ENCODE measurements around the gene ESRRB.

DNA sequence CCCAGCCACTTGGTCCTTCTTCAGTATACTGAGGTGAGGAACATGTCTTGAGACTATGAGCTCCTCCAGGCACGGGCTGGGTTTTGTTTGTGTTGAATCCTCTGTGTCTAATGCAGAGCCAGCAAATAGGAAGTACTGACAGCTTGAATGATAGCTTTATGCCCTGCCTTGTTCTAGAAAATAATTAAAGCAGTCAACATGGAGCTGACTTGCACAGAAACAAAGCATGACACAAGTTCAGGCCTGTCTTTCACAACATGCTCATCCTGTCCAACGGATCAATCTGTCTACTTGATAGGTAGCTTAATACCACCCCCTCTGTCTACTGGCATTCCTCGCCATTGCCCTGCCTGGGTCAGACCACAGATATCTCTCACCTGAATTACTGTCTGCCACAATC, 140.9 kb downstream of the ESRRB start:
- TF ChIP-seq, protein P1, sequence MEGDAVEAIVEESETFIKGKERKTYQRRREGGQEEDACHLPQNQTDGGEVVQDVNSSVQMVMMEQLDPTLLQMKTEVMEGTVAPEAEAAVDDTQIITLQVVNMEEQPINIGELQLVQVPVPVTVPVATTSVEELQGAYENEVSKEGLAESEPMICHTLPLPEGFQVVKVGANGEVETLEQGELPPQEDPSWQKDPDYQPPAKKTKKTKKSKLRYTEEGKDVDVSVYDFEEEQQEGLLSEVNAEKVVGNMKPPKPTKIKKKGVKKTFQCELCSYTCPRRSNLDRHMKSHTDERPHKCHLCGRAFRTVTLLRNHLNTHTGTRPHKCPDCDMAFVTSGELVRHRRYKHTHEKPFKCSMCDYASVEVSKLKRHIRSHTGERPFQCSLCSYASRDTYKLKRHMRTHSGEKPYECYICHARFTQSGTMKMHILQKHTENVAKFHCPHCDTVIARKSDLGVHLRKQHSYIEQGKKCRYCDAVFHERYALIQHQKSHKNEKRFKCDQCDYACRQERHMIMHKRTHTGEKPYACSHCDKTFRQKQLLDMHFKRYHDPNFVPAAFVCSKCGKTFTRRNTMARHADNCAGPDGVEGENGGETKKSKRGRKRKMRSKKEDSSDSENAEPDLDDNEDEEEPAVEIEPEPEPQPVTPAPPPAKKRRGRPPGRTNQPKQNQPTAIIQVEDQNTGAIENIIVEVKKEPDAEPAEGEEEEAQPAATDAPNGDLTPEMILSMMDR (tag by site-specific recombination; IDR thresholded peaks at IDR 0.05): no peak
- TF ChIP-seq ZNF274 (IDR thresholded peaks at IDR 0.05; ENCODE audit: low read length) (no peak), ZNF274 (tag by site-specific recombination; IDR thresholded peaks at IDR 0.05; ENCODE audit: borderline replicate concordance) (no peak), ZBTB17 (tag by site-specific recombination; IDR thresholded peaks at IDR 0.05) (no peak), ZBTB20 (tag by site-specific recombination; IDR thresholded peaks at IDR 0.05) (no peak), ZNF423 (tag by site-specific recombination; IDR thresholded peaks at IDR 0.05) (no peak), ZNF610 (tag by site-specific recombination; IDR thresholded peaks at IDR 0.05; ENCODE audit: borderline replicate concordance) (no peak), TCF7L2 (IDR thresholded peaks at IDR 0.05; ENCODE audit: borderline replicate concordance, low read depth, low read length) (no peak), OSR2 (tag by site-specific recombination; IDR thresholded peaks at IDR 0.05) (no peak), ZNF843 (tag by site-specific recombination; IDR thresholded peaks at IDR 0.05) (no peak), ZNF302 (tag by site-specific recombination; IDR thresholded peaks at IDR 0.05; ENCODE audit: low read depth) (no peak)
- TF ChIP-seq, protein P2, sequence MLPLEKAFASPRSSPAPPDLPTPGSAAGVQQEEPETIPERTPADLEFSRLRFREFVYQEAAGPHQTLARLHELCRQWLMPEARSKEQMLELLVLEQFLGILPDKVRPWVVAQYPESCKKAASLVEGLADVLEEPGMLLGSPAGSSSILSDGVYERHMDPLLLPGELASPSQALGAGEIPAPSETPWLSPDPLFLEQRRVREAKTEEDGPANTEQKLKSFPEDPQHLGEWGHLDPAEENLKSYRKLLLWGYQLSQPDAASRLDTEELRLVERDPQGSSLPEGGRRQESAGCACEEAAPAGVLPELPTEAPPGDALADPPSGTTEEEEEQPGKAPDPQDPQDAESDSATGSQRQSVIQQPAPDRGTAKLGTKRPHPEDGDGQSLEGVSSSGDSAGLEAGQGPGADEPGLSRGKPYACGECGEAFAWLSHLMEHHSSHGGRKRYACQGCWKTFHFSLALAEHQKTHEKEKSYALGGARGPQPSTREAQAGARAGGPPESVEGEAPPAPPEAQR (tag by site-specific recombination; IDR thresholded peaks at IDR 0.05): no peak
- TF ChIP-seq, protein P3, sequence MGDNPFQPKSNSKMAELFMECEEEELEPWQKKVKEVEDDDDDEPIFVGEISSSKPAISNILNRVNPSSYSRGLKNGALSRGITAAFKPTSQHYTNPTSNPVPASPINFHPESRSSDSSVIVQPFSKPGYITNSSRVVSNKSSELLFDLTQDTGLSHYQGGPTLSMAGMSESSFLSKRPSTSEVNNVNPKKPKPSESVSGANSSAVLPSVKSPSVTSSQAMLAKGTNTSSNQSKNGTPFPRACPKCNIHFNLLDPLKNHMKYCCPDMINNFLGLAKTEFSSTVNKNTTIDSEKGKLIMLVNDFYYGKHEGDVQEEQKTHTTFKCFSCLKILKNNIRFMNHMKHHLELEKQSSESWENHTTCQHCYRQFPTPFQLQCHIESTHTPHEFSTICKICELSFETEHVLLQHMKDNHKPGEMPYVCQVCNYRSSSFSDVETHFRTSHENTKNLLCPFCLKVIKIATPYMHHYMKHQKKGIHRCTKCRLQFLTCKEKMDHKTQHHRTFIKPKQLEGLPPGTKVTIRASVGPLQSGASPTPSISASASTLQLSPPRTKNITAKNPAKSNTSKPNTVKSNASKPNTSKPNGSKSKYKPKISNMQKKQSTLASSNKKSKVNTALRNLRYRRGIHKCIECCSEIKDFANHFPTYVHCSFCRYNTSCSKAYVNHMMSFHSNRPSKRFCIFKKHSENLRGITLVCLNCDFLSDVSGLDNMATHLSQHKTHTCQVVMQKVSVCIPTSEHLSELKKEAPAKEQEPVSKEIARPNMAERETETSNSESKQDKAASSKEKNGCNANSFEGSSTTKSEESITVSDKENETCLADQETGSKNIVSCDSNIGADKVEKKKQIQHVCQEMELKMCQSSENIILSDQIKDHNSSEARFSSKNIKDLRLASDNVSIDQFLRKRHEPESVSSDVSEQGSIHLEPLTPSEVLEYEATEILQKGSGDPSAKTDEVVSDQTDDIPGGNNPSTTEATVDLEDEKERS (tag by site-specific recombination; IDR thresholded peaks at IDR 0.05): no peak
- TF ChIP-seq, protein P4, sequence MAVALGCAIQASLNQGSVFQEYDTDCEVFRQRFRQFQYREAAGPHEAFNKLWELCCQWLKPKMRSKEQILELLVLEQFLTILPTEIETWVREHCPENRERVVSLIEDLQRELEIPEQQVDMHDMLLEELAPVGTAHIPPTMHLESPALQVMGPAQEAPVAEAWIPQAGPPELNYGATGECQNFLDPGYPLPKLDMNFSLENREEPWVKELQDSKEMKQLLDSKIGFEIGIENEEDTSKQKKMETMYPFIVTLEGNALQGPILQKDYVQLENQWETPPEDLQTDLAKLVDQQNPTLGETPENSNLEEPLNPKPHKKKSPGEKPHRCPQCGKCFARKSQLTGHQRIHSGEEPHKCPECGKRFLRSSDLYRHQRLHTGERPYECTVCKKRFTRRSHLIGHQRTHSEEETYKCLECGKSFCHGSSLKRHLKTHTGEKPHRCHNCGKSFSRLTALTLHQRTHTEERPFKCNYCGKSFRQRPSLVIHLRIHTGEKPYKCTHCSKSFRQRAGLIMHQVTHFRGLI (tag by site-specific recombination; IDR thresholded peaks at IDR 0.05): no peak
- TF ChIP-seq, protein P5, sequence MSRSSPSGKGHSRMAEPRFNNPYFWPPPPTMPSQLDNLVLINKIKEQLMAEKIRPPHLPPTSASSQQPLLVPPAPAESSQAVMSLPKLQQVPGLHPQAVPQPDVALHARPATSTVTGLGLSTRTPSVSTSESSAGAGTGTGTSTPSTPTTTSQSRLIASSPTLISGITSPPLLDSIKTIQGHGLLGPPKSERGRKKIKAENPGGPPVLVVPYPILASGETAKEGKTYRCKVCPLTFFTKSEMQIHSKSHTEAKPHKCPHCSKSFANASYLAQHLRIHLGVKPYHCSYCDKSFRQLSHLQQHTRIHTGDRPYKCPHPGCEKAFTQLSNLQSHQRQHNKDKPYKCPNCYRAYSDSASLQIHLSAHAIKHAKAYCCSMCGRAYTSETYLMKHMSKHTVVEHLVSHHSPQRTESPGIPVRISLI (tag by site-specific recombination; IDR thresholded peaks at IDR 0.05): no peak
